Smooth muscle cell (in vitro differentiated cells): ENCODE measurements around the gene ADGRV1. TPM values are rescaled to one million over a fixed set of nuclear protein-coding genes. Genes with fewer than 3 reads are reported as not detected.
"Not testable (repeated sequence)": the region's sequence is repeated elsewhere in the genome, so short reads cannot be mapped to it uniquely, and the experiment has no call there.

ENCODE experiments used
- DNase-seq: peaks from one replicate; lab custom pipeline; 2025; ENCODE audit not compliant: unreplicated experiment; lab: John Stamatoyannopoulos, UW
- H2AFZ ChIP-seq: fragments of 200-600 bp; sonication (generic); 2 replicates; pipeline ENCODE4 v1.6.0; 2016; ENCODE audit warnings: antibody characterized with exemption, low read depth, mild to moderate bottlenecking
- H3F3A ChIP-seq: fragments of 200-600 bp; sonication (generic); 2 replicates; pipeline ENCODE4 v1.6.0; 2017; ENCODE audit warnings: antibody characterized with exemption, low read depth
- H3K27ac ChIP-seq: fragments of 200-600 bp; sonication (generic); 2 replicates; pipeline ENCODE4 v1.5.1; 2016; ENCODE audit warnings: low read depth, mild to moderate bottlenecking
- H3K27me3 ChIP-seq: fragments of 200-600 bp; sonication (generic); 2 replicates; pipeline ENCODE4 v1.6.1; 2016; ENCODE audit warnings: low read depth, mild to moderate bottlenecking
- H3K36me3 ChIP-seq: fragments of 200-600 bp; sonication (generic); 2 replicates; pipeline ENCODE4 v1.5.1; 2016; ENCODE audit warnings: low read depth
- H3K4me1 ChIP-seq: fragments of 200-600 bp; sonication (generic); 2 replicates; pipeline ENCODE4 v1.5.1; 2016; ENCODE audit warnings: low read depth
- H3K4me2 ChIP-seq: fragments of 200-600 bp; sonication (generic); 2 replicates; pipeline ENCODE4 v1.6.0; 2016; ENCODE audit warnings: mild to moderate bottlenecking
- H3K4me3 ChIP-seq: fragments of 200-600 bp; sonication (generic); 2 replicates; pipeline ENCODE4 v1.5.1; 2016; ENCODE audit warnings: mild to moderate bottlenecking
- H3K79me2 ChIP-seq: fragments of 200-600 bp; sonication (generic); 2 replicates; pipeline ENCODE4 v1.6.0; 2016; ENCODE audit warnings: low read depth, mild to moderate bottlenecking
- H3K9ac ChIP-seq: fragments of 200-600 bp; sonication (generic); 2 replicates; pipeline ENCODE4 v1.6.0; 2016; ENCODE audit warnings: low read depth
- H3K9me3 ChIP-seq: fragments of 200-600 bp; sonication (generic); replicated peaks from 2 replicates; pipeline ENCODE4 v1.5.1; 2016; ENCODE audit warnings: low read depth
- H4K20me1 ChIP-seq: fragments of 200-600 bp; sonication (generic); 2 replicates; pipeline ENCODE4 v1.6.0; 2016; ENCODE audit warnings: low read depth
- CTCF ChIP-seq: fragments of 200-600 bp; sonication (generic); IDR thresholded peaks from 2 replicates; pipeline ENCODE4 v1.5.1; 2017; ENCODE audit warnings: borderline replicate concordance, mild to moderate bottlenecking, antibody characterized with exemption; ENCODE audit not compliant: insufficient read depth, poor library complexity, severe bottlenecking
- WGBS: methylation state at CpG from one replicate; pipeline ENCODE4 v1.1.7; 2016; ENCODE audit warnings: low lambda C conversion rate; 5-methylcytosine and 5-hydroxymethylcytosine counted together
- polyA plus RNA-seq: library from polyadenylated mRNA; unstranded; fragments of >200 nt; fragmentation: Nextera tagmentation; extraction: Ambion mirVana; gene quantifications from 2 replicates; pipeline ENCODE4 v1.2.1, GENCODE V29; 2016
- total RNA-seq: library from RNA; depleted of rRNA; stranded (reverse); fragments of >200 nt; gene quantifications from 2 replicates; pipeline ENCODE4 v1.2.3, GENCODE V29; 2014

Gene ADGRV1
- total and polyA plus RNA-seq, 2 experiments from 2014 or later = 16.8 to 17.7 TPM

- H3K9ac ChIP-seq = no peak overlapping the region
- DNase-seq = no peak
- H3K4me2 ChIP-seq = no peak overlapping the region
- no peak overlapping the region for H3K27ac ChIP-seq
- no peaks in the 10 kb centered on the region for H4K20me1 ChIP-seq
- no peak overlapping the region for H2AFZ ChIP-seq
- 63% methylated on average over 2 of the region's 2 CpGs for WGBS
- no peaks in the 10 kb centered on the region for H3K79me2 ChIP-seq
- peaks cover 6% of the 10 kb centered on the region for H3K4me1 ChIP-seq
- no peaks in the 10 kb centered on the region for H3F3A ChIP-seq
- TF ChIP-seq CTCF = no peak
- H3K9me3 ChIP-seq = no peaks in the 10 kb centered on the region
- H3K4me3 ChIP-seq = no peak overlapping the region
- no peaks in the 10 kb centered on the region for H3K36me3 ChIP-seq
- no peaks in the 10 kb centered on the region for H3K27me3 ChIP-seq
Measured at GRCh38 chr5:91038180-91038808, 479.7 kb downstream of the ADGRV1 start.

GRCh38 chr5:91041132-91041531 lies 482.5 kb downstream of the ADGRV1 start:
- H3K36me3 ChIP-seq, H3K4me1 ChIP-seq, H3K27ac ChIP-seq, H4K20me1 ChIP-seq, H3K9ac ChIP-seq, H3F3A ChIP-seq, H3K4me3 ChIP-seq, H3K27me3 ChIP-seq, H3K9me3 ChIP-seq, H3K79me2 ChIP-seq, H3K4me2 ChIP-seq, H2AFZ ChIP-seq, DNase-seq: not testable (repeated sequence)
- 100% methylated on average over 1 of the region's 1 CpG for WGBS

GRCh38 chr5:91042247-91042935 lies 483.8 kb downstream of the ADGRV1 start:
- 93% methylated on average over 1 of the region's 1 CpG for WGBS
- Histone ChIP-seq H3K9ac (no peak overlapping the region), H4K20me1 (no peaks in the 10 kb centered on the region), H3K36me3 (no peaks in the 10 kb centered on the region), H3K4me3 (no peak overlapping the region), H3F3A (no peaks in the 10 kb centered on the region), H3K4me2 (no peak overlapping the region), H3K9me3 (no peaks in the 10 kb centered on the region), H3K27ac (no peak overlapping the region), H3K79me2 (no peaks in the 10 kb centered on the region), H3K27me3 (no peaks in the 10 kb centered on the region), H2AFZ (no peak overlapping the region), H3K4me1 (peaks cover 6% of the 10 kb centered on the region)
- DNase-seq = no peak
- TF ChIP-seq CTCF = no peak

- Histone ChIP-seq H3K9ac (no peak overlapping the region), H3K36me3 (no peaks in the 10 kb centered on the region), H3K79me2 (no peaks in the 10 kb centered on the region), H2AFZ (no peak overlapping the region), H3K4me2 (no peak overlapping the region), H4K20me1 (no peaks in the 10 kb centered on the region), H3F3A (no peaks in the 10 kb centered on the region), H3K4me1 (peaks cover 3% of the 10 kb centered on the region), H3K27ac (no peak overlapping the region), H3K4me3 (no peak overlapping the region), H3K27me3 (no peaks in the 10 kb centered on the region), H3K9me3 (no peaks in the 10 kb centered on the region)
- WGBS = 24% methylated on average over 2 of the region's 2 CpGs
- TF ChIP-seq CTCF = no peak
- no peak for DNase-seq
Measured at GRCh38 chr5:91042936-91043255, 484.3 kb downstream of the ADGRV1 start.
